ENCODE measurements around the gene ATP9B.

The ATP9B gene

GRCh38 chr18:79336556-79337142 lies 267.5 kb downstream of the ATP9B start:
- no peak for DNase-seq

- DNase-seq, result no peak
Observed at GRCh38 chr18:79337184-79337583, 268.0 kb downstream of the ATP9B start.

GRCh38 chr18:79337620-79338019 lies 268.4 kb downstream of the ATP9B start:
- no peak for DNase-seq

- no peak for DNase-seq
Observed at GRCh38 chr18:79339094-79339908, 270.1 kb downstream of the ATP9B start.

GRCh38 chr18:79343567-79344207 lies 274.5 kb downstream of the ATP9B start:
- no peak for DNase-seq

- no peak for DNase-seq
Observed at GRCh38 chr18:79344208-79344581, 275.0 kb downstream of the ATP9B start.

GRCh38 chr18:79345366-79345765 lies 276.2 kb downstream of the ATP9B start:
- no peak for DNase-seq

- DNase-seq, result no peak
Observed at GRCh38 chr18:79345981-79346380, 276.8 kb downstream of the ATP9B start.

GRCh38 chr18:79348066-79348465 lies 278.9 kb downstream of the ATP9B start:
- no peak for DNase-seq

GRCh38 chr18:79352432-79352831 lies 283.2 kb downstream of the ATP9B start:
- DNase-seq, result no peak

- no peak for DNase-seq
Observed at GRCh38 chr18:79353267-79353666, 284.1 kb downstream of the ATP9B start.

- no peak for DNase-seq
Observed at GRCh38 chr18:79354350-79354749, 285.2 kb downstream of the ATP9B start.

- no peak for DNase-seq
Observed at GRCh38 chr18:79355433-79356335, 286.5 kb downstream of the ATP9B start.

GRCh38 chr18:79356435-79356834 lies 287.2 kb downstream of the ATP9B start:
- no peak for DNase-seq

GRCh38 chr18:79360933-79361332 lies 291.7 kb downstream of the ATP9B start:
- DNase-seq, result no peak

GRCh38 chr18:79361766-79362522 lies 292.8 kb downstream of the ATP9B start:
- DNase-seq, result no peak

GRCh38 chr18:79365701-79366100 lies 296.5 kb downstream of the ATP9B start:
- DNase-seq, result no peak

GRCh38 chr18:79366177-79367094 lies 297.2 kb downstream of the ATP9B start:
- no peak for DNase-seq

GRCh38 chr18:79367480-79367879 lies 298.3 kb downstream of the ATP9B start:
- DNase-seq, result no peak

- DNase-seq, result no peak
Observed at GRCh38 chr18:79367989-79368388, 298.8 kb downstream of the ATP9B start.

GRCh38 chr18:79368681-79369080 lies 299.5 kb downstream of the ATP9B start:
- no peak for DNase-seq
